HL-60/S4 treated with phorbol 12-myristate 13-acetate at 8.2 ng/mL for 4 days and 3 days (cell line): Measurements from ENCODE around the gene RGS4.
"Not testable (repeated sequence)": the region's sequence is repeated elsewhere in the genome, so short reads cannot be mapped to it uniquely, and the experiment has no call there.

Experiments used
- in situ Hi-C: fragments of 300-500 bp; cut with MboI; formaldehyde crosslinking; loops from 2 replicates; pipeline ENCODE4 v1.15.0; 2022; ENCODE audit warnings: low sequenced_read_pairs

The RGS4 gene

DNA sequence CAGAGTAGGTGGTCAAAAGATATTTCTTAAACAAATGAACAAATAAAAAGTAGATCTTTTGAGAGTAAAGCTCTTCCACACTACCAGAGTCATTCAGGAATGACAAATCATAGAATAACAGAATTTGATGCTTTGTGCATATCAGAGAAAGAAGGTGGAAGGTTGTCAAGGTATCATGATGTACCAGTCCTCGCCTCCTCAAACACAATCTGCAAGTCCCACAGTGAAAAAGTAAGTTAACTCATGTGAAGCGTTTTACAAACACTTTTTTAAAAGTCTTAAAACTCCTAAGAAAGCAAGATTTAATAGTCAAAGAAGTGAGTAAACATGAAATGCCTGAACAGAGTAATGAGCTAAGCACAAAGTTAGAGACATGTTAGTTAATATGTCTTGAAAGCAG lies 2.5 kb upstream of the RGS4 start:
- in situ Hi-C loops, result no loop called here

DNA sequence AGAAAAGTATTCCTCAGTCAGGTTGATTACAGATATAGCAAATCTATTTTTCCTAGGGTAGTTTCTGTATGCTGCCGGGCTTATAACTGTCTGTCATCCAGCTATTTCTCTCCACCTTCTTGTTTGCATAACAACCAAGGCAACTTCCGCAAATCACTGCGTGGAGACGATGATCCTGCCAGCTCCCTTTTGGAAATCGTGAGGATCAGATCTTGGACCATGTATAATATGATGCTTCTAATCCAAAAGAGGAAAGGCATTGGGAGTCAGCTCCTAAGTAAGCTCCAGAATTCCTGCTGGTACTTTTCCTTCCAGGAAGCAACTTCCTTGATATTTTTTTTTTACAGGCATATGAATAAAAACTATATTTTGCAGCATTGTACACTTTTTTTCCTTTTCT lies 445 bp upstream of the RGS4 start:
- in situ Hi-C loops, result no loop called here

DNA sequence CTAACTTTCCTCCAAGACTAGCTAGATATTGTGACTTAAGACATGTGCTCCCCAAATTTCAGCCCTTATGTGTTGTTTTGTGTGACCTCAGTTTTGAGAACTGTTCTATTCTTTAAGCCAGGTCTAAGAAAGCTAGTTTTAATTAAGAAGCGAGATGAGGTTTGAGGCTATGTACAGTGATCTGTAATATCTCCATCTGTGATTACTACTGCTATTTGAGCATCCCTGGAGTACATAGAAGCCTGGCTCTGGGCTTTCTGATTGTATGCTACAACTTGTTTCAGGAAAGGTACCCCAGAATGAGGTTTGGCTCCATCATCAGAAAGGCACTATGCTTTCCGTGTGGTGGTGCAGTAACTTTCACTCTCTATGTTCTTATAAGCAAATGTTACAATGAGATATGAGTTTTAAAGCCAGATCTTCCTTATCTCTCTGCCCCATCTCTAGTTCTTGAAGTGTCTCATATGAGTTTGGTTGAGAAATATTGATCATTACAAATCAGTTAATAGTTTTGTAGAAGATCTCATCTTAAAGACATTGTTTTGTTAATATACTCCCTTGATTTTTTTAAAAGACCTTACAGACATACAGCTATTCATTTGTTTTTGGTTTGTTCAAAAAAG lies 605 bp downstream of the RGS4 start:
- in situ Hi-C loops, result no loop called here

DNA sequence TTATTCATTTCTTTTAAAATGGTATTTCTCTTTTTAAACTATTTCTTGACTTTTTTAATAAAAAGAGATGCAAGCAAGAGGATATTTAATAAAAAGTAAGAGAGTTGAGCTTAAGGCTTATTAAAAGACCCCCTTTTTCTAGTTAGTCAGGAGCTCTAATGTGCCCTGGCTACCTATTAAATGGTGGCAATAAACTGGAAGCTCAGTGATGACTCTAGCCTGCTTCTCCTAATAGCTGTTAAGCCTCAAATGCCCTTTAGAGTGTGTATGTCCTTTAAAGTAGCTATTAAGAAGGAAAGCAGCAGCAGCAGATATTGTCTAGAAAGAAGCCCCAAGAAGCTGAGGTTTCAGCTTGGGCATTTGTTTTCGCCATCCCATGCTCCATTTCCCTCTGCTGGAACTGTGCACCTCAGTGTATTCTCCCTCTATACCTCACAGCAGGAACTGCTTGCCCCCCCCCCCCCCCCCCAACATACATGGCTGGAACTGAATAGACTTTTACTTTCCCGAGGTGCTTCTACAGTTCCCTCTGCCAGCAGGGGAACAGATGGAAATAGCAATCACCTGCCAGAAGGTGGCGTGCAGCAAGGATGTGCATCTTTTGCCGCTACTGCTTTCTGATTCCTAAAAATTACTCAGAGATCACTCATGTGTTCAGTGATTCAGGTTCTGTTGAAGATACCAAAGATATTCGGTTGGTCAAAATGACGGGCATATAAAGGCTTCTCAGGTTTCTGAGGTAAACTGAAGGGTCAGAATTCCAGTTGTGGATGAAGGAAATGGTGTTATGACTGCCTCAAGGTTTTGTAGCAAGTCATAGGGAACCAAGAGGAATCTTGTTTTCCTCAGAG lies 2.5 kb downstream of the RGS4 start:
- in situ Hi-C loops, result no loop called here

DNA sequence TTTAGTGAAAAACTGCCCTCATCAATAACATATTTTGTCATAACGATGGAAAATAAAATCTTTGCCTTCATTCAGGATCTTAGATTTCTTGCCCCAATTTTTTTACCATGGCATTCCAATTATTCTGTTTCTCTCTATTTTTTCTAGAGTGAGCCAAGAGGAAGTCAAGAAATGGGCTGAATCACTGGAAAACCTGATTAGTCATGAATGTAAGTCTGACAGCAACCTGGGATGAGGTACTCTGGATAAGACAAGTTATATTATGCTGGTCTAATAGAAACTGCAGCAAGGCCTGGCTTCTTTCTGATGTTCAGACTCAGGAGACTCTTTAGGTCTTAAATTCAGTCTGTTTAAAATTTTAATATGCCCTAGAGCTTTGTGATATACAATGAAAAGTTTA lies 3.5 kb downstream of the RGS4 start:
- in situ Hi-C loops, result no loop called here

DNA sequence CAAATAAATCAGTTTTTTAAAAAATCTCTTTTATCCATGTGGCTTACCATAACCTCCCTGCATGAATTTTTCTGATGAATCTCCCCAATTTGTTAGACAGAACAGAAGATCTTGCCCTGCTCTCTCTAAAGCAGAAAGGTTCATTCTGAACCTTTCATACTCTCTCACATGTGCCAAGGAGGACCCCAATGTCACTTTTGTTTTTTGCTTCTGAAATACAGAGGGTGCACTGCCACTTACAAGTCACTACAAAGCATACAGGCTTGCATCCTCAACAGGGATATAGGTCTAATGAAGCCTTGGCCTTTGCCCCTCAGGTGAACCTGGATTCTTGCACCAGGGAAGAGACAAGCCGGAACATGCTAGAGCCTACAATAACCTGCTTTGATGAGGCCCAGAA lies 4.8 kb downstream of the RGS4 start:
- in situ Hi-C loops, result no loop called here

DNA sequence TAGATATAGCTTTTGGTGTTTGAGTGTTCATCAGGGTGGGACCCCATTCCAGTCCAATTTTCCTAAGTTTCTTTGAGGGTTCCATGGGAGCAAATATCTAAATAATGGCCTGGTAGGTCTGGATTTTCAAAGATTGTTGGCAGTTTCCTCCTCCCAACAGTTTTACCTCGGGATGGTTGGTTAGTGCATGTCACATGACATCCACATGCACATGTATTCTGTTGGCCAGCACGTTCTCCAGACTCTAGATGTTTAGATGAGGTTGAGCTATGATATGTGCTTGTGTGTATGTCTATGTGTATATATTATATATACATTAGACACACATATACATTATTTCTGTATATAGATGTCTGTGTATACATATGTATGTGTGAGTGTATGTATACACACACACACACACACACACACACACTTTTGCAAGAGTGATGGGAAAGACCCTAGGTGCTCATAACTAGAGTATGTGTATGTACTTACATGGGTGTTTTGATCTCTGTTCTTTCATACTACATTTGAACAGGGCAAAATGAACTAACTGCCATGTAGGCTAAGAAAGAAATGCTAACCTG lies 5.6 kb downstream of the RGS4 start:
- in situ Hi-C loops, result no loop called here

DNA sequence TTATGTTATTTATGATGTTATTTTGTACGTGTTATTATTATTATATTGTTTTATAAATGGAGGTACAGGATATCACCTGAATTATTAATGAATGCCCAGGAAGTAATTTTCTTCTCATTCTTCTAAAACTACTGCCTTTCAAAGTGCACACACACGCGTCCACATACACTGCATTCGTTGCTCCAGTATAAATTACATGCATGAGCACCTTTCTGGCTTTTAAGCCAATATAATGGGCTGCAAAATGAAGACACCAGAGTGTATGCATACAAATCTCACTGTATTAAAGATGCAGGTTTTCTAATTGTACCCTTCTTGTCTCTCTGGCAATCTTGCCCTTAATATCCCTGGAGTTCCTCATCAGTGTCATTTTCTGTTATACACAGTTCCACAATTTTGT lies 6.9 kb downstream of the RGS4 start:
- in situ Hi-C loops, result no loop called here

GRCh38 chr1:163076446-163076845 lies 7.3 kb downstream of the RGS4 start:
- in situ Hi-C loops, result no loop called here

- in situ Hi-C loops, result no loop called here
Measured at GRCh38 chr1:163076981-163077761, 8.0 kb downstream of the RGS4 start.

DNA sequence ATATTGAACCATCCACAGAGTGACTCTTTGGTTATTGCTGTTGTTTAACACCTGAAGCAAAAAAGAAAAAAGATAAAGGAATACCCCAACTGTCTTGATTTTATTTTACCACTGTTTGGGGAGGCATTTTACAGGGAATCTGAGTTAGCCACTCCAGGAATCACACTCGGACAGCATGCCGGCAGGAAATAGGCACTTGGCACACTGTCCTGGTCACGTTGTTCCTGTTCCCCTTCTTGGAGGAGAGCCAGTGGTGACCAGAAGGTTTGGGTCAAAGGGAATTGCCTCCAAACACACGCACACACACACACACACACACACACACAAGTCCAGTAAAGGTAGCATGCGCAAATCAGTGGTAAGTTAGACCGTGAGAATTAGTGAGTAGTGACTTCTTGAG lies 13.8 kb downstream of the RGS4 start:
- in situ Hi-C loops, result no loop called here

GRCh38 chr1:163083690-163084089 lies 14.5 kb downstream of the RGS4 start:
- in situ Hi-C loops, result no loop called here

DNA sequence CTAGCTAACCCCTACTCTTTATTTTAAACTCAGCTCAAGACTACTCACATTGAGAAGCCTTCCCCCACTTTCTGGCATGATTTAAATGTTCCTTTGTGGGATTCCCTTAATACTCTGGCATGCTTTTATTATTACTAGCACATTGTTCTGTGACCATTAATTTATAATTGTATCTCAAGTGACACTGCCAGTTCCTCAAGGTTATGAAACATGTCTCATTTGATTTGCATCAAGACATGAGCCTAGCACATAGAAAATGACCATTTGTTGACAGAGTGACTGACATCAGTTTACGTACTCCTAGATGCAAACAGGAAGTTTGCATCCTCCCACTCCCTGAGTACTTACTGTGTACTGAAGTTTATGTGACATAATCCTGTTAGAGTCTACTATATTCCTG lies 15.2 kb downstream of the RGS4 start:
- in situ Hi-C loops, result no loop called here

- in situ Hi-C loops, result no loop called here
Measured at GRCh38 chr1:163085041-163085903, 16.1 kb downstream of the RGS4 start.

DNA sequence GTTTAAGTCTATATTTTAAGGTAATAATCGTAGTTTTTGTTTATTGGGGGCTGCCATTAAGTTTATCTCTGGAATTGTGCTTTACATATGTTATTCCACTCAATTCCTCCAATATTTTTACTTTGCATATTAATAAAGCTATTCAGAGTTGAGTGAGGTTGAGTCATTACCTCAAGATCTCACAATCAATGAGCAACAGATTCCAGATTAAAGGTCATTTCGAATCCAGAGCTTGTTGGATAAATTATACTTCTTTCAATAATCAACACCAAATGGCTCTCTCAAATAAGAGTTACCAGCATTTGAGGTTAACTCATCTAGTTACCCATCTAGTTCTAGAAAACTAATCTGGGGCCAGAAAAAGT lies 16.7 kb downstream of the RGS4 start:
- in situ Hi-C loops, result no loop called here

GRCh38 chr1:163089117-163089516 lies 20.0 kb downstream of the RGS4 start:
- in situ Hi-C loops, result not testable (repeated sequence)

- in situ Hi-C loops, result no loop called here
Measured at GRCh38 chr1:163090321-163090945, 21.3 kb downstream of the RGS4 start.

- in situ Hi-C loops, result no loop called here
Measured at GRCh38 chr1:163093169-163093568, 24.0 kb downstream of the RGS4 start.

GRCh38 chr1:163093579-163093978 lies 24.4 kb downstream of the RGS4 start:
- in situ Hi-C loops, result no loop called here

DNA sequence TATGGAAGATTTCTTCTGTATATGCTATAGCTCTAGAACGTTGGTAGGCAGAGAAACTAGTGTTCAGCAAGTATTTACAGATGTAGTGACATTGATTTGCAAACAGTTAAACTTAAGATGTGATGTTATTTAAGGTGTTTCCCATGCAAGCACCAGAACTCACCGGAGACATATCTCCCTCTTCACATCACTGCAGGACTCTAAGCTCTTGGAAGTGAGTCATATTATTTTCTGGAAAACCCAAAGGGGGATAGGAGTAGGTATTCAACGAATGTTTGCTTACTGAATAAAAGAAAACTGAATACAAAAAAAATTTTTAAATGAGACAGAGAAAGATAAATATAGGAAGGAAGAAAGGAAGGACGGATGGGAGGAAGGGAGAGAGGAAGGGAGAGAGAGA lies 25.0 kb downstream of the RGS4 start:
- in situ Hi-C loops, result no loop called here
